Activated T-cell treated with anti-CD3 and anti-CD28 coated beads, Interleukin-2, amount 50 U/mL, for 4 hours (primary cell): ENCODE measurements around the gene PKP1. TPM values are rescaled to one million over a fixed set of nuclear protein-coding genes. Genes with fewer than 3 reads are reported as not detected.

ENCODE experiments used
- ATAC-seq, 2 donors: fragments of 200-7000 bp; cut with Tn5 transposase; one replicate each; pipeline ENCODE4 v1.10.0; 2021
- DNase-seq: peaks from one replicate; pipeline ENCODE4 v3.0.0-alpha.2; 2020
- H3K27me3 Mint-ChIP-seq: one replicate; pipeline ENCODE4 v1.8.0; 2021; ENCODE audit warnings: low read depth, mixed read lengths
- H3K36me3 Mint-ChIP-seq: one replicate; pipeline ENCODE4 v1.8.0; 2022; ENCODE audit warnings: mixed read lengths; ENCODE audit not compliant: insufficient read depth
- H3K4me1 Mint-ChIP-seq: one replicate; pipeline ENCODE4 v1.8.0; 2021; ENCODE audit warnings: low read depth, mixed read lengths
- H3K4me3 Mint-ChIP-seq: one replicate; pipeline ENCODE4 v1.8.0; 2021; ENCODE audit warnings: mild to moderate bottlenecking, moderate library complexity, mixed read lengths
- H3K9me3 Mint-ChIP-seq: one replicate; pipeline ENCODE4 v1.8.0; 2021; ENCODE audit warnings: mixed read lengths
- total RNA-seq, 3 donors: library from RNA; stranded (reverse); gene quantifications; one replicate each; pipeline ENCODE4 v1.2.1, GENCODE V29; 2021

The PKP1 gene
- total RNA-seq, 3 donors from 2014 or later, result not detected

- Mint-ChIP-seq H3K9me3 (no peaks in the 10 kb centered on the region), H3K4me1 (no peaks in the 10 kb centered on the region), H3K36me3 (no peaks in the 10 kb centered on the region), H3K4me3 (no peak overlapping the region), H3K27me3 (peaks cover 19% of the 10 kb centered on the region)
- ATAC-seq, result no peak
- no peak for DNase-seq
Observed at GRCh38 chr1:201300641-201301040, 17.3 kb downstream of the PKP1 start.

DNA sequence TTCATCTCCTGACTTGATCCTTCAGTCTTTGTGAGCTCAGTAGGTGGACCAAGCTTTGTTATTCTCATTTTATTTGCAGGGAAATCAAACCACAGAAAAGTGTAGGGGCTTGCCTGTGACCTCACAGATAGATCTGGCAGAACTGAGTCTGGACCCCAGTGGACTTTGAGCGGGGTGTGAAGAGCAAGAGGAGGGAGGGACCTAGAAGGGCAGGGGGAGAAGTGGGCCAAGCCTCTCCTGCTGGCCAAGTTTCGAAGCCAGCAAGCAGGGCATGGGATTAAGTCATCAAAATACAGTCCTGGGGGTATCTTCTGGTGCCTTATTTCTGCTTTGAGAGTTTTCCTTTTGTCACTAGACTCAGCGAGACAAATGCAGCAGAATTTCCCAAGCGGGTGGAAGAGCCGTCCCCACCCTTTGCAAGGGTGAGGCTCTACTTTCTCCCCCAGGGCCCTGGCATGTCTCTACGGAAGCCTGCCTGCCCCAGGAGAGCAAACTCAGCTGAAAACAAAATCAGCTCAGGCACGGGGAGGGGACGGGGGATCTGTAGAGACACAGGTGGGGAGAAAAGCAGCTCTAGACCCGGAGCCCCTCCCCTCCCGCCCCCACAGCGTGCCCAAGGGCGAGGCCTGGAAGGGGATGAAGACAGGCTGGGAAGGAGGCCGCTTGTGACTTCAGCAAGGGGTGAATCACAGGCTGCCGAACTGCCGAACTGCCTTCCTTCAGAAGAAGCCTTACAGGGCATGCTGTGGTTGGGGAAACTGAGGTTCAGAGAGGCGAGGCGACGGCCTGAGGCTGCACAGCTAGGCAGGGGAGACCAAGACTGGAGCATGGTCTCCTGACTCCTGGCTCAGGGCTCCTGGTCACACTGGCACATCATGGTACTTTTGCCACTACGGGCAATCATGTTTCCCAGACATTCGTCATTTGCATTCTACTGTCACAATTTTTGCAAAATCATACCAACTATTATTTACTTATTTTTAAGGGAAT is 19.2 kb downstream of the PKP1 start:
- Mint-ChIP-seq H3K27me3 (peaks cover 16% of the 10 kb centered on the region), H3K4me3 (no peak overlapping the region), H3K36me3 (no peaks in the 10 kb centered on the region), H3K9me3 (no peaks in the 10 kb centered on the region), H3K4me1 (no peaks in the 10 kb centered on the region)
- ATAC-seq (no peak), DNase-seq (no peak)

GRCh38 chr1:201304126-201304525 is 20.8 kb downstream of the PKP1 start:
- H3K4me1 Mint-ChIP-seq, result no peaks in the 10 kb centered on the region
- H3K9me3 Mint-ChIP-seq, result no peaks in the 10 kb centered on the region
- DNase-seq, result no peak
- no peak for ATAC-seq
- peaks cover 26% of the 10 kb centered on the region for H3K27me3 Mint-ChIP-seq
- H3K36me3 Mint-ChIP-seq, result no peaks in the 10 kb centered on the region
- no peak overlapping the region for H3K4me3 Mint-ChIP-seq

DNA sequence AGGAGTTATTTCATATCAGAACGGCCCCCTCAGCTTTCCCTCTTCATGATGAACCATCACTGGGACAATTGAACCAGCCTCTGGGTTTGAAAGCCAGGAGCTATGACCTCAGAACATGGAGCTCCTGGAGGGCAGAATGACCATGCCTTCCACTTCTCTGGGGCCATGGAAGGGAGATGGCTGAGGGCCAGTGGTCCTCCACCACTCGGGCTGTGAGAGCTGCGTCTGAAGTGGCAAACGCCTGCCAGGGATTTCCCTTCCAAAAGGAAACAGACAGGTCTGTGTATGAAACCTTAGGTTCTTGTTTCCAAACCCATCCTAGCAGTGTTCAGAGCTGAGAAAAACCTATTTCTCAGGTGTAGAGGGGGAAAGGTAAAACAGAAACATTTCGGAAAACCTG is 22.5 kb downstream of the PKP1 start:
- DNase-seq (no peak), ATAC-seq (no peak)
- Mint-ChIP-seq H3K4me1 (no peaks in the 10 kb centered on the region), H3K9me3 (no peaks in the 10 kb centered on the region), H3K36me3 (no peaks in the 10 kb centered on the region), H3K4me3 (no peak overlapping the region), H3K27me3 (peaks cover 33% of the 10 kb centered on the region)

DNA sequence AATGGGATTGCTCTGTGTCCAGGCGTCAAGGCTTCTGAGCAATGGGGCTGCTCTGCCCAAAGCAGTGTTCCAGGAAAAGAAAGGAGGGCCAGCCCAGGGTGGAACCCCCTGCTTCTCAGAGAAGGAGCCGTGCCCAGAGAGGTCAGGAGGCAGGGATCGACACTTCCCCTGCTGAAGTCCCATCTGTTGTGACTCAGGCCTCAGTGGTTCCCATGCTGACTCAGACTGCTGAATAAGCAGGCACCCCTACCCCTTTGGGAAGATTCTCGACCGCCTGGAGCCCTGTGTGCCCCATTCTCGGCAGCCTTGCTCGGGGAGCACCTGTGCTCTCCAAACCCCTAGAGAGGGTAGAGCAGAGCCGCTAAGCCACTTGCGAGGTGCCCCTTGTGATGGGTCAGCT is 23.9 kb downstream of the PKP1 start:
- Mint-ChIP-seq H3K4me3 (no peak overlapping the region), H3K4me1 (no peaks in the 10 kb centered on the region), H3K9me3 (no peaks in the 10 kb centered on the region), H3K27me3 (peaks cover 30% of the 10 kb centered on the region), H3K36me3 (no peaks in the 10 kb centered on the region)
- DNase-seq (no peak), ATAC-seq (no peak)

DNA sequence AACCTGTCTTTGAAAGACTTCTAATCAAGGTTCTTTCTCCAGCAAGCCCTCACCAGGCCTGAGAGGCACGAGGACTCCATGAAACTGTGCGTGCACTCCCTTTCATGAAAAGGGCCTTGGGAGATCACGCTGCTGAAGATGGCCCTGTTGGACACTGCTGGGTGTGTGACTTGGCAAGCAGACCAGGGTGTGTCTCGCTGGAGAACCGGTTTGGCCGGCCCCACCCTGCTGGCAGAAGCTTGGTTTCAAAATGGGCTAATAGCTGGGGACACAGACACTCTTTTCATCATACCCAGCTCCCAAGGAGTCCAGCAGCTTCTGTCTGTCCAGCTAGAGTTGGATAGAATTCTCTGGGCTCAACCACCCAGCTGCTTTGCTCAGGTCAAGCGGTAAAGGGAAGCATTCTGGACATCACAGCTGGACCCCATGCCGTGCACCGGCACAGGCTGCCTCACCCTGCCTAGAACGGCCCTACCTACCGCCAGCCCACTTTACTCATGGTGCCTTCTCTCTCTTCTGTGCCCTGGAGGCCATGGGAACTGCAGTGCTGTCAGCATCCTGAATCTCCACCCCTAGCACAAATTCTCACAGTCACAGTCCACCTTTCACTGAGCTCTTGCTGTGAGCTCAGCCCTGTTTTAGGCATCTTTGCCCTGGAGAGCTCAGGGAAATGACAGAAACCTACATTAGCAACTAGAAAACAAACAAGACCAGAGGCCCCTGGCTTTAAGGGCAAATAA is 24.6 kb downstream of the PKP1 start:
- no peaks in the 10 kb centered on the region for H3K4me1 Mint-ChIP-seq
- no peak for ATAC-seq
- no peak for DNase-seq
- no peak overlapping the region for H3K4me3 Mint-ChIP-seq
- no peaks in the 10 kb centered on the region for H3K9me3 Mint-ChIP-seq
- no peaks in the 10 kb centered on the region for H3K36me3 Mint-ChIP-seq
- peaks cover 24% of the 10 kb centered on the region for H3K27me3 Mint-ChIP-seq

DNA sequence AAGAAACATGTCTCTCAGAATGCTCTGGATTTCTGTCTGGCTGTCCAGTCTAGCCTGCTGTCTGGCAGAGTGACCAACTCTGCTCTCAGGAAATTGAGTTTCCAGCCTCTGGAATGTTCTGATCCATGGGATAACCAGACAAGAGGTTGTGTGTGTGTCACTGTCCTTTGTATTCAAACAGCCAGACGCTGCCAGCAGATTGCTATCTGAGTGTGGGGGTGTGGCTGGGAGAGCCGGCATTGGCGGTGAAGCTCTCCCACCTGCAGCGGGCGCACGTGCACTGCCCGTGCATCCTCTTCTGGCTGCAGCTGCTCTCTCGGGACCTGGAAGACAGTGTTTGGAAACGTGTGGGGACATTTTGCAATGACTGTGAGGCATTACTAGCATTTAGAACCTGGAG is 26.1 kb downstream of the PKP1 start:
- Mint-ChIP-seq H3K4me1 (no peaks in the 10 kb centered on the region), H3K36me3 (no peaks in the 10 kb centered on the region), H3K9me3 (no peaks in the 10 kb centered on the region), H3K4me3 (no peak overlapping the region), H3K27me3 (peaks cover 22% of the 10 kb centered on the region)
- ATAC-seq, result no peak
- DNase-seq, result no peak

- H3K4me3 Mint-ChIP-seq, result no peak overlapping the region
- H3K27me3 Mint-ChIP-seq, result peaks cover 22% of the 10 kb centered on the region
Observed at GRCh38 chr1:201310251-201310985, 27.1 kb downstream of the PKP1 start.

GRCh38 chr1:201310986-201311355 is 27.7 kb downstream of the PKP1 start:
- H3K4me3 Mint-ChIP-seq, result no peak overlapping the region
- no peak for DNase-seq
- no peaks in the 10 kb centered on the region for H3K36me3 Mint-ChIP-seq
- H3K4me1 Mint-ChIP-seq, result no peaks in the 10 kb centered on the region
- ATAC-seq, result no peak
- H3K9me3 Mint-ChIP-seq, result no peaks in the 10 kb centered on the region
- peaks cover 22% of the 10 kb centered on the region for H3K27me3 Mint-ChIP-seq

More at GRCh38 chr1:201310251-201310985, 27.1 kb downstream of the PKP1 start:
- DNase-seq (no peak), ATAC-seq (no peak)
- H3K9me3 Mint-ChIP-seq, result no peaks in the 10 kb centered on the region
- no peaks in the 10 kb centered on the region for H3K4me1 Mint-ChIP-seq
- H3K36me3 Mint-ChIP-seq, result no peaks in the 10 kb centered on the region

DNA sequence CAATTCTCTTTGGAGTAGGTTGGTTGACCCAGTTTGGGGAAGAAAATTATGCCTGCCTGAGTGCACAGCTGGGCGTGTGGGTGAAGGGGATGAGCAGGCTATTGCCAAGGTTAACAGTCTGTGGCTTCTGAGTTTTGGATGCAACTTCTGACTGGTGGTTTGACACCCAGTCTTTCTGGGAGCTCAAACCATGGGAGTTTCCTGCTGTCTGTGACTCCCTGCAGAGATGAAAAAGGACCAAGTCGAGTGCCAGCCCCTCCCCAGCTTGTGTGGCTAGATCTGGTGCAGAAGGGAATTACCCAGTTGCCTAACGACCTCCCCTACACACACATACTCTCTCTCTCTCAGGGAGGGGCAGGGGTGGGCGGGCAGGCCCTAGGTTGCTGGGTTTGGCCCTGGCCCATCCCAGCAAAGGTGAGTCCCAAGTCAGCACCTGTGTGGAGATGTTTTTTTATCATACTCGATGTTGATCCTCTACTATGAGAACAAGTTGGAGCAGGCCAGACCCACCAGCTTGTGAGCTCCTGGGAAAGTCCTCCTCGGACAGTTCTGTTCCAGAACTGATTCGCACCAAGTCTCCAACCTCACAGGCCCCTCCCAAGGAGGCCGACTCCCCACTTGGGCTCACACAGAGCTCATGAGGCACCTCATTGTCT is 28.2 kb downstream of the PKP1 start:
- DNase-seq (no peak), ATAC-seq (no peak)
- Mint-ChIP-seq H3K27me3 (peaks cover 20% of the 10 kb centered on the region), H3K4me3 (no peak overlapping the region), H3K36me3 (no peaks in the 10 kb centered on the region), H3K4me1 (no peaks in the 10 kb centered on the region), H3K9me3 (no peaks in the 10 kb centered on the region)

- DNase-seq, result no peak
- Mint-ChIP-seq H3K4me1 (no peaks in the 10 kb centered on the region), H3K27me3 (peaks cover 20% of the 10 kb centered on the region), H3K4me3 (no peak overlapping the region), H3K9me3 (no peaks in the 10 kb centered on the region), H3K36me3 (no peaks in the 10 kb centered on the region)
- ATAC-seq, result no peak
Observed at GRCh38 chr1:201312298-201312697, 29.0 kb downstream of the PKP1 start.

DNA sequence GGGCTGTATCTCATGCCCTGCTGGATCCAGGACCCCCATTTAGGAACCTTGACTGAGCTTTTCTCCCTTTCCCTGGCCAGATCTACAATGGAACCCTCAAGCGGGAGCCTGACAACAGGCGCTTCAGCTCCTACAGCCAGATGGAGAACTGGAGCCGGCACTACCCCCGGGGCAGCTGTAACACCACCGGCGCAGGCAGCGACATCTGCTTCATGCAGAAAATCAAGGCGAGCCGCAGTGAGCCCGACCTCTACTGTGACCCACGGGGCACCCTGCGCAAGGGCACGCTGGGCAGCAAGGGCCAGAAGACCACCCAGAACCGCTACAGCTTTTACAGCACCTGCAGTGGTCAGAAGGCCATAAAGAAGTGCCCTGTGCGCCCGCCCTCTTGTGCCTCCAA is 29.8 kb downstream of the PKP1 start:
- no peaks in the 10 kb centered on the region for H3K4me1 Mint-ChIP-seq
- H3K27me3 Mint-ChIP-seq, result peaks cover 16% of the 10 kb centered on the region
- H3K9me3 Mint-ChIP-seq, result no peaks in the 10 kb centered on the region
- no peak for ATAC-seq
- H3K4me3 Mint-ChIP-seq, result no peak overlapping the region
- no peaks in the 10 kb centered on the region for H3K36me3 Mint-ChIP-seq
- no peak for DNase-seq

DNA sequence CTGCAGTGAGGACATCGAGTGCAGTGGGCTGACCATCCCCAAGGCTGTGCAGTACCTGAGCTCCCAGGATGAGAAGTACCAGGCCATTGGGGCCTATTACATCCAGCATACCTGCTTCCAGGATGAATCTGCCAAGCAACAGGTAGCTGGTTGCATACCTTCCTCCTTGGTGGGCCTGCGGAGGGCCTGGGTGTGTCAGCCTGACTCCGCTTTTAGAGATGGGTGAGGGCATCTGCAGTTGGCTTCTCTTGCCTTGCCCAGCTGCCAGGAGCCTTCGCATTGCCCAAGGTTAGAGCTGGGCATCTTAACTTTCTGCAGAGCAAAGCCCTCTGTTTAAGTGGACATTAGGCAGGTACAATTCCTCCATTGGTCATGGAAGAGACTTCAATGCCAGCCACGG is 33.2 kb downstream of the PKP1 start:
- no peaks in the 10 kb centered on the region for H3K9me3 Mint-ChIP-seq
- H3K4me3 Mint-ChIP-seq, result no peak overlapping the region
- H3K4me1 Mint-ChIP-seq, result no peaks in the 10 kb centered on the region
- H3K27me3 Mint-ChIP-seq, result peaks cover 3% of the 10 kb centered on the region
- no peaks in the 10 kb centered on the region for H3K36me3 Mint-ChIP-seq
- ATAC-seq, result no peak
- DNase-seq, result no peak

- Mint-ChIP-seq H3K4me1 (no peaks in the 10 kb centered on the region), H3K4me3 (no peak overlapping the region), H3K36me3 (no peaks in the 10 kb centered on the region), H3K9me3 (no peaks in the 10 kb centered on the region), H3K27me3 (peaks cover 3% of the 10 kb centered on the region)
- no peak for DNase-seq
- ATAC-seq, result no peak
Observed at GRCh38 chr1:201317551-201317950, 34.2 kb downstream of the PKP1 start.
